CD14-positive monocyte (primary cell): ENCODE results near the gene CST4. TPM values are rescaled to one million over a fixed set of nuclear protein-coding genes. Genes with fewer than 3 reads are reported as not detected.

ENCODE experiments used
- DNase-seq, 3 donors: peaks; one replicate each; pipeline ENCODE4 v3.0.0-alpha.2; 2011 to 2022
- H2AFZ ChIP-seq: 2 replicates; pipeline ENCODE4 v1.6.0; 2012; ENCODE audit warnings: mild to moderate bottlenecking, low read depth, low read length, inconsistent platforms; ENCODE audit not compliant: insufficient read depth, poor library complexity, severe bottlenecking
- H3K27ac ChIP-seq, 2 donors: 1 replicate in 1 of 2; 2 replicates in 1 of 2; pipeline ENCODE4 v1.5.1; 2012 to 2013; ENCODE audit warnings: low read length in 2 of 2, control low read depth in 1 of 2, inconsistent platforms in 1 of 2, low read depth in 1 of 2, mild to moderate bottlenecking in 1 of 2
- H3K27me3 ChIP-seq, 2 donors: one replicate each; pipeline versions ENCODE4 v1.6.0 to v1.6.1; 2011 to 2013; ENCODE audit warnings: low read length in 2 of 2; ENCODE audit not compliant: control insufficient read depth in 2 of 2, insufficient read depth in 2 of 2
- H3K36me3 ChIP-seq, 2 donors: replicated peaks in 1 of 2; 1 replicate in 1 of 2; 2 replicates in 1 of 2; pipeline versions ENCODE4 v1.5.1 to v1.6.1; 2012 to 2013; ENCODE audit warnings: low read length in 2 of 2, control low read depth in 1 of 2, inconsistent platforms in 1 of 2, mild to moderate bottlenecking in 1 of 2; ENCODE audit not compliant: insufficient read depth in 2 of 2, control insufficient read depth in 1 of 2
- H3K4me1 ChIP-seq, 2 donors: 1 replicate in 1 of 2; 2 replicates in 1 of 2; pipeline versions ENCODE4 v1.5.1 to v1.6.1; 2012 to 2013; ENCODE audit warnings: low read length in 2 of 2, control low read depth in 1 of 2, inconsistent platforms in 1 of 2, mild to moderate bottlenecking in 1 of 2, moderate library complexity in 1 of 2; ENCODE audit not compliant: insufficient read depth in 2 of 2, control insufficient read depth in 1 of 2
- H3K4me2 ChIP-seq: replicated peaks from 2 replicates; pipeline ENCODE3; 2012; ENCODE audit warnings: low read length, moderate library complexity, mild to moderate bottlenecking; ENCODE audit not compliant: poor library complexity, severe bottlenecking; ENCODE audit errors: extremely low read depth
- H3K4me3 ChIP-seq, 3 experiments: fragments of 200-600 bp in 1 of 3; sonication (generic) in 1 of 3; replicated peaks in 1 of 3; 1 replicate in 2 of 3; 2 replicates in 1 of 3; pipeline ENCODE4 v1.5.1; 2011 to 2013; ENCODE audit warnings: low read length in 3 of 3, mild to moderate bottlenecking in 3 of 3, control low read depth in 2 of 3, low read depth in 2 of 3, inconsistent platforms in 1 of 3, moderate library complexity in 1 of 3
- H3K79me2 ChIP-seq: 2 replicates; pipeline ENCODE4 v1.6.0; 2012; ENCODE audit warnings: mild to moderate bottlenecking, control low read depth, inconsistent platforms, low read length, moderate library complexity; ENCODE audit not compliant: insufficient read depth
- H3K9ac ChIP-seq: 2 replicates; pipeline ENCODE4 v1.6.0; 2017; ENCODE audit warnings: low read length, mild to moderate bottlenecking; ENCODE audit not compliant: insufficient read depth, poor library complexity, severe bottlenecking
- H3K9me3 ChIP-seq, 2 donors: replicated peaks in 1 of 2; 1 replicate in 1 of 2; 2 replicates in 1 of 2; pipeline versions ENCODE4 v1.5.1 to v1.6.1; 2012 to 2013; ENCODE audit warnings: low read length in 2 of 2, control low read depth in 1 of 2; ENCODE audit not compliant: control insufficient read depth in 1 of 2, insufficient read depth in 1 of 2
- H4K20me1 ChIP-seq: 2 replicates; pipeline ENCODE4 v1.6.0; 2012; ENCODE audit warnings: mild to moderate bottlenecking, low read length, control low read depth, moderate library complexity; ENCODE audit not compliant: insufficient read depth
- H3K27ac Mint-ChIP-seq, 7 donors: one replicate each; pipeline ENCODE4 v1.8.0; 2020; ENCODE audit warnings: mild to moderate bottlenecking in 7 of 7, mixed read lengths in 7 of 7, moderate library complexity in 6 of 7, inconsistent platforms in 2 of 7
- H3K27me3 Mint-ChIP-seq, 3 donors: one replicate each; pipeline ENCODE4 v1.8.0; 2021 to 2022; ENCODE audit warnings: low read depth in 3 of 3, mild to moderate bottlenecking in 3 of 3, mixed read lengths in 3 of 3, moderate library complexity in 3 of 3, inconsistent platforms in 1 of 3
- H3K36me3 Mint-ChIP-seq, 2 donors: one replicate each; pipeline ENCODE4 v1.8.0; 2020; ENCODE audit warnings: mixed read lengths in 2 of 2, inconsistent platforms in 1 of 2, mild to moderate bottlenecking in 1 of 2
- H3K4me1 Mint-ChIP-seq: one replicate; pipeline ENCODE4 v1.8.0; 2020; ENCODE audit warnings: mild to moderate bottlenecking, mixed read lengths
- H3K4me3 Mint-ChIP-seq, 2 donors: one replicate each; pipeline ENCODE4 v1.8.0; 2020; ENCODE audit warnings: mild to moderate bottlenecking in 2 of 2, mixed read lengths in 2 of 2, moderate library complexity in 1 of 2
- H3K9me3 Mint-ChIP-seq, 7 donors: one replicate each; pipeline ENCODE4 v1.8.0; 2020 to 2022; ENCODE audit warnings: mixed read lengths in 7 of 7, mild to moderate bottlenecking in 6 of 7, moderate library complexity in 6 of 7, inconsistent platforms in 2 of 7
- CTCF ChIP-seq: fragments of 200-600 bp; IDR thresholded peaks from one replicate; pipeline ENCODE4 v1.8.0; 2022; ENCODE audit warnings: antibody characterized with exemption, mild to moderate bottlenecking
- WGBS: methylation state at CpG from one replicate; pipeline ENCODE4 v1.1.5; 2013; ENCODE audit warnings: missing lambda C conversion rate; ENCODE audit not compliant: insufficient coverage; 5-methylcytosine and 5-hydroxymethylcytosine counted together
- intact Hi-C, 2 donors: fragments of 100-400 bp; cut with micrococcal nuclease; formaldehyde crosslinking; loops; one replicate each; pipeline versions ENCODE4 v1.15.0 to v1.15.1; 2023
- polyA plus RNA-seq, 3 donors: library from polyadenylated mRNA; depleted of rRNA in 1 of 3; unstranded in 2 of 3; stranded (reverse) in 1 of 3; fragments of 300-500 nt in 2 of 3; fragments of >200 nt in 1 of 3; fragmentation: Illumina TruSeq in 2 of 3; gene quantifications; 1 replicate in 2 of 3; 2 replicates in 1 of 3; pipeline ENCODE4 v1.2.3, GENCODE V29; 2012 to 2021

The CST4 gene
- polyA plus RNA-seq, 3 donors: not detected

GRCh38 chr20:23672158-23672557, 16.7 kb downstream of the CST4 start:
- Histone ChIP-seq H3K79me2 (no peaks in the 10 kb centered on the region), H3K36me3 (no peaks in the 10 kb centered on the region), H2AFZ (no peak overlapping the region), H3K4me2 (no peak overlapping the region), H3K27me3 (no peaks in the 10 kb centered on the region), H3K27ac (no peak overlapping the region), H3K4me3 (no peak overlapping the region), H3K9me3 (no peaks in the 10 kb centered on the region), H4K20me1 (no peaks in the 10 kb centered on the region), H3K9ac (no peak overlapping the region), H3K4me1 (no peaks in the 10 kb centered on the region)
- Mint-ChIP-seq H3K4me3 (no peak overlapping the region), H3K27ac (no peak overlapping the region), H3K9me3 (peaks cover 0 to 4% (median 0%) of the 10 kb centered on the region in 7 donors), H3K4me1 (no peaks in the 10 kb centered on the region), H3K27me3 (peaks cover 0 to 5% (median 4%) of the 10 kb centered on the region in 3 donors), H3K36me3 (no peaks in the 10 kb centered on the region)
- TF ChIP-seq CTCF: no peak
- no peak for DNase-seq
- WGBS: no CpG with 5 or more reads among the region's 1 CpG
- intact Hi-C loops: no loop called here

- Mint-ChIP-seq H3K9me3 (peaks cover 0 to 4% (median 0%) of the 10 kb centered on the region in 7 donors), H3K4me1 (peaks cover 1% of the 10 kb centered on the region), H3K36me3 (no peaks in the 10 kb centered on the region), H3K27me3 (peaks cover 0 to 5% (median 3%) of the 10 kb centered on the region in 3 donors), H3K27ac (no peak overlapping the region), H3K4me3 (no peak overlapping the region)
- no peak for DNase-seq
- Histone ChIP-seq H2AFZ (no peak overlapping the region), H3K36me3 (no peaks in the 10 kb centered on the region), H3K79me2 (no peaks in the 10 kb centered on the region), H4K20me1 (no peaks in the 10 kb centered on the region), H3K4me1 (peaks cover 1 to 5% of the 10 kb centered on the region in 2 donors), H3K4me3 (no peak overlapping the region), H3K4me2 (no peak overlapping the region), H3K9ac (no peak overlapping the region), H3K27me3 (no peaks in the 10 kb centered on the region), H3K27ac (no peak overlapping the region), H3K9me3 (no peaks in the 10 kb centered on the region)
- 96% methylated on average over 3 of the region's 3 CpGs for WGBS
- intact Hi-C loops: no loop called here
- no peak for TF ChIP-seq CTCF
Observed at GRCh38 chr20:23671479-23671878, 17.4 kb downstream of the CST4 start.
